IMR-90 (cell line): ENCODE results near the gene SEC23A. TPM values are rescaled to one million over a fixed set of nuclear protein-coding genes. Genes with fewer than 3 reads are reported as not detected.

Experiments
- ATAC-seq: fragments of 200-7000 bp; cut with Tn5 transposase; 2 replicates; pipeline ENCODE4 v1.9.1; 2020; ENCODE audit warnings: low read depth, mild to moderate bottlenecking, moderate library complexity
- BruUV-seq: library from RNA; stranded (reverse); fragments of 400-500 nt; replicated peaks from 2 replicates; lab custom pipeline; 2021; lab: Mats Ljungman, UMichigan
- CTCF ChIA-PET: fragments of 300-600 bp; formaldehyde crosslinking; extraction: SDS; loops from one replicate; lab custom pipeline; 2021; ENCODE audit warnings: antibody characterized with exemption; lab: Yijun Ruan, JAX
- POLR2A ChIA-PET: fragments of 300-600 bp; sonication (Branson Sonifier 250); formaldehyde crosslinking; loops from one replicate; lab custom pipeline; 2022; ENCODE audit warnings: antibody characterized with exemption; ENCODE audit not compliant: unreplicated experiment; lab: Charles Lee
- DNase-seq: peaks from one replicate; pipeline ENCODE4 v3.0.0; 2013
- H2AFZ ChIP-seq: replicated peaks from 2 replicates; pipeline ENCODE3; 2013; ENCODE audit warnings: low read length, mild to moderate bottlenecking; ENCODE audit not compliant: poor library complexity
- H2AK5ac ChIP-seq: 2 replicates; pipeline ENCODE4 v1.6.1; 2013; ENCODE audit warnings: low read depth, low read length, inconsistent platforms
- H2AK9ac ChIP-seq: replicated peaks from 2 replicates; pipeline ENCODE3; 2013; ENCODE audit warnings: mild to moderate bottlenecking, low read depth, low read length, moderate library complexity; ENCODE audit not compliant: poor library complexity
- H2BK120ac ChIP-seq: 2 replicates; pipeline ENCODE4 v1.6.1; 2013; ENCODE audit warnings: low read depth, low read length, inconsistent platforms
- H2BK15ac ChIP-seq: 3 replicates; pipeline ENCODE4 v1.6.1; 2013; ENCODE audit warnings: low read depth, low read length, inconsistent platforms
- H2BK20ac ChIP-seq: 2 replicates; pipeline ENCODE4 v1.6.1; 2013; ENCODE audit warnings: low read depth, mild to moderate bottlenecking, inconsistent platforms, low read length, moderate library complexity
- H2BK5ac ChIP-seq: 2 replicates; pipeline ENCODE4 v1.6.1; 2013; ENCODE audit warnings: mild to moderate bottlenecking, low read depth, low read length, inconsistent platforms; ENCODE audit not compliant: poor library complexity, severe bottlenecking
- H3K14ac ChIP-seq: replicated peaks from 2 replicates; pipeline ENCODE4 v1.6.1; 2013; ENCODE audit warnings: low read depth, low read length, inconsistent platforms
- H3K18ac ChIP-seq: 2 replicates; pipeline ENCODE4 v1.6.1; 2013; ENCODE audit warnings: low read depth, low read length, control low read depth
- H3K23ac ChIP-seq: 2 replicates; pipeline ENCODE4 v1.6.1; 2013; ENCODE audit warnings: low read depth, low read length, inconsistent platforms
- H3K27ac ChIP-seq: 2 replicates; pipeline ENCODE4 v1.5.1; 2013; ENCODE audit warnings: mild to moderate bottlenecking, control low read depth, low read length; ENCODE audit not compliant: insufficient read depth
- H3K27me3 ChIP-seq: 2 replicates; pipeline ENCODE4 v1.6.1; 2013; ENCODE audit warnings: low read length; ENCODE audit not compliant: control insufficient read depth, insufficient read depth
- H3K36me3 ChIP-seq: 2 replicates; pipeline ENCODE4 v1.6.1; 2013; ENCODE audit warnings: low read length, mixed read lengths; ENCODE audit not compliant: control insufficient read depth, insufficient read depth
- H3K4ac ChIP-seq: 2 replicates; pipeline ENCODE4 v1.6.1; 2013; ENCODE audit warnings: low read depth, low read length, inconsistent platforms
- H3K4me1 ChIP-seq: 2 replicates; pipeline ENCODE4 v1.6.1; 2013; ENCODE audit warnings: low read length, mixed read lengths; ENCODE audit not compliant: control insufficient read depth, insufficient read depth
- H3K4me2 ChIP-seq: 2 replicates; pipeline ENCODE4 v1.6.1; 2013; ENCODE audit warnings: low read depth, mild to moderate bottlenecking, control low read depth, low read length, moderate library complexity
- H3K4me3 ChIP-seq: 2 replicates; pipeline ENCODE4 v1.5.1; 2013; ENCODE audit warnings: low read depth, mild to moderate bottlenecking, control low read depth, low read length, moderate library complexity; ENCODE audit not compliant: insufficient read depth
- H3K56ac ChIP-seq: 2 replicates; pipeline ENCODE4 v1.6.1; 2013; ENCODE audit warnings: low read length, inconsistent platforms; ENCODE audit not compliant: insufficient read depth; ENCODE audit errors: extremely low read depth
- H3K79me1 ChIP-seq, 2 experiments: 2 replicates each; pipeline ENCODE4 v1.6.1; 2013; ENCODE audit warnings: low read length in 2 of 2, inconsistent platforms in 1 of 2, low read depth in 1 of 2
- H3K9ac ChIP-seq: 2 replicates; pipeline ENCODE4 v1.6.1; 2013; ENCODE audit warnings: low read depth, low read length, control low read depth
- H3K9me1 ChIP-seq: 2 replicates; pipeline ENCODE4 v1.6.1; 2013; ENCODE audit warnings: low read length, inconsistent platforms; ENCODE audit not compliant: insufficient read depth
- H3K9me3 ChIP-seq: 2 replicates; pipeline ENCODE4 v1.6.1; 2013; ENCODE audit warnings: low read length; ENCODE audit not compliant: control insufficient read depth, insufficient read depth
- H4K20me1 ChIP-seq: 2 replicates; pipeline ENCODE4 v1.6.1; 2013; ENCODE audit warnings: low read length, inconsistent platforms; ENCODE audit not compliant: insufficient read depth
- H4K5ac ChIP-seq: 2 replicates; pipeline ENCODE4 v1.6.1; 2013; ENCODE audit warnings: mild to moderate bottlenecking, low read depth, low read length, control low read depth
- H4K8ac ChIP-seq, 2 experiments: 2 replicates each; pipeline ENCODE4 v1.6.1; 2013; ENCODE audit warnings: low read depth in 2 of 2, low read length in 2 of 2, control low read depth in 1 of 2, inconsistent platforms in 1 of 2
- H4K91ac ChIP-seq: 2 replicates; pipeline ENCODE4 v1.6.1; 2013; ENCODE audit warnings: low read depth, low read length, inconsistent platforms; ENCODE audit not compliant: insufficient read depth
- BHLHE40 ChIP-seq: fragments of 150-350 bp; IDR thresholded peaks from 2 replicates; pipeline ENCODE4 v1.6.1; 2016; ENCODE audit warnings: mild to moderate bottlenecking, low read depth, low read length
- CEBPB ChIP-seq: IDR thresholded peaks from 2 replicates; pipeline ENCODE4 v1.6.1; 2012; ENCODE audit warnings: low read depth, low read length, improper control_type of control experiment
- CHD1 ChIP-seq: IDR thresholded peaks from 2 replicates; pipeline ENCODE4 v1.6.1; 2012; ENCODE audit warnings: low read depth, low read length, improper control_type of control experiment
- FOS ChIP-seq: fragments of 150-350 bp; IDR thresholded peaks from 2 replicates; pipeline ENCODE4 v1.6.1; 2016; ENCODE audit warnings: low read depth, low read length
- MAFK ChIP-seq: IDR thresholded peaks from 2 replicates; pipeline ENCODE4 v1.6.1; 2012; ENCODE audit warnings: low read depth, low read length, improper control_type of control experiment
- MAZ ChIP-seq: IDR thresholded peaks from 2 replicates; pipeline ENCODE4 v1.6.1; 2012; ENCODE audit warnings: low read depth, mild to moderate bottlenecking, low read length, improper control_type of control experiment, moderate library complexity, borderline replicate concordance
- POLR2A ChIP-seq: IDR thresholded peaks from 2 replicates; pipeline ENCODE4 v1.6.1; 2012; ENCODE audit warnings: mild to moderate bottlenecking, low read depth, low read length
- RCOR1 ChIP-seq: IDR thresholded peaks from 2 replicates; pipeline ENCODE4 v1.6.1; 2012; ENCODE audit warnings: mild to moderate bottlenecking, low read length, improper control_type of control experiment; ENCODE audit not compliant: insufficient replicate concordance
- SMC3 ChIP-seq: fragments of 150-350 bp; IDR thresholded peaks from 2 replicates; pipeline ENCODE4 v1.6.1; 2016; ENCODE audit warnings: low read depth, mild to moderate bottlenecking, antibody characterized with exemption, low read length, moderate library complexity
- WGBS, 2 experiments: methylation state at CpG; one replicate each; pipeline versions ENCODE4 v1.1.5 to v1.1.7; 2013; ENCODE audit warnings: missing lambda C conversion rate in 2 of 2; ENCODE audit not compliant: insufficient read length in 1 of 2; ENCODE audit errors: extremely low coverage in 2 of 2; 5-methylcytosine and 5-hydroxymethylcytosine counted together
- dilution Hi-C: fragments of 300-500 bp; cut with HindIII; formaldehyde crosslinking; loops from one replicate; pipeline ENCODE4 v1.14.3; 2018; ENCODE audit warnings: low sequenced_read_pairs; ENCODE audit not compliant: unreplicated experiment
- in situ Hi-C: fragments of 300-500 bp; cut with MboI; formaldehyde crosslinking; loops from 3 replicates; pipeline ENCODE4 v1.14.3; 2019; ENCODE audit warnings: low sequenced_read_pairs, inconsistent platforms, mixed read lengths
- intact Hi-C: fragments of 100-400 bp; cut with micrococcal nuclease; formaldehyde crosslinking; loops from 2 replicates; pipeline ENCODE4 v1.10.0; 2022
- polyA plus RNA-seq, 3 experiments: library from polyadenylated mRNA; depleted of rRNA; stranded (reverse); fragments of >200 nt; gene quantifications; 2 replicates each; pipeline ENCODE4 v1.2.3, GENCODE V29; 2012; ENCODE audit warnings: low replicate concordance in 1 of 3
- total RNA-seq: library from RNA; depleted of rRNA; stranded (reverse); fragments of >200 nt; gene quantifications from 2 replicates; pipeline ENCODE4 v1.2.3, GENCODE V29; 2012
- TF ChIP-seq, protein P1 (sequence below): fragments of 150-350 bp; IDR thresholded peaks from 2 replicates; pipeline ENCODE4 v1.6.1; 2017; ENCODE audit warnings: mild to moderate bottlenecking, antibody characterized with exemption, low read length, low read depth
- TF ChIP-seq, protein P2 (sequence below): fragments of 150-350 bp; IDR thresholded peaks from 2 replicates; pipeline ENCODE4 v1.6.1; 2016; ENCODE audit warnings: low read depth, mild to moderate bottlenecking, low read length, moderate library complexity, borderline replicate concordance

SEC23A gene
- total and polyA plus RNA-seq, 2 of the 4 experiments (the other 2 are of a cell fraction): 141 to 609 TPM

DNA sequence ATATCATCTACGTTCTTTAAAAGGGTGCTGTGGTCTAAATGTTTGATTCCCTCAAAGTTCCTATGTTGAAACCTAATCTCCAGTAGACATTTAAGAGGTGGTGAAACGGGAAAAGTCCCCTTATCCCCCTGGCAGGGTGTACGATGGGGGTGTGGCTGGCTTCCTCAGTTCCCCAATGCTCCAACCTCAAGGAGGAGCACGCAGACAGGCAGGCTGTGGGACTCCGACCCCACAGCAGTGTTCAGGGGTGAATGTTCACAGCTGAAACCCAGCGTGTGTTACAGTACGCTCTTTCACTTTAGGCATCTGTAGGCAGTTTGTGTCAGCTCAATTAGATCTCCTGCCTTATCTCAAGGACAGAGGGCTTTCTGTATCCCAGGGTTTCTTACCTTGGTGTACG lies 73.2 kb downstream of the SEC23A start:
- Histone ChIP-seq H3K23ac (no peak overlapping the region), H3K4me3 (no peak overlapping the region), H2AK9ac (no peak overlapping the region), H4K20me1 (no peaks in the 10 kb centered on the region), H2BK5ac (no peak overlapping the region), H3K4me2 (no peak overlapping the region), H4K8ac (no peak overlapping the region; a peak in 1 of 4 replicates), H3K27me3 (no peaks in the 10 kb centered on the region), H2AK5ac (no peak overlapping the region), H2BK15ac (no peak overlapping the region), H3K4me1 (no peaks in the 10 kb centered on the region), H3K79me1 (peaks cover 4 to 24% of the 10 kb centered on the region in 2 experiments; a peak in 2 of 4 replicates), H3K36me3 (peaks cover 24% of the 10 kb centered on the region), H3K56ac (no peak overlapping the region), H3K27ac (no peak overlapping the region), H4K91ac (no peak overlapping the region), H3K9me3 (no peaks in the 10 kb centered on the region), H2BK120ac (no peak overlapping the region), H3K9ac (no peak overlapping the region), H2BK20ac (no peak overlapping the region), H3K4ac (no peak overlapping the region), H3K14ac (no peak overlapping the region), H4K5ac (no peak overlapping the region), H3K9me1 (peaks cover 3% of the 10 kb centered on the region; the same call in 1 of the 2 replicates), H3K18ac (no peak overlapping the region), H2AFZ (no peak overlapping the region)
- intact Hi-C loops (no loop called here), in situ Hi-C loops (no loop called here), dilution Hi-C loops (no loop called here)
- no TSS peak for BruUV-seq
- ChIA-PET CTCF (no interaction called here), POLR2A (no interaction called here)
- 100% methylated on average over 2 of the region's 8 CpGs; no CpG with 5 or more reads in 1 of the 2 experiments for WGBS, 2 experiments
- DNase-seq: no peak
- no peak for ATAC-seq
- TF ChIP-seq CHD1 (no peak), FOS (no peak), POLR2A (no peak), CEBPB (no peak), SMC3 (no peak), BHLHE40 (no peak), RCOR1 (no peak), MAFK (no peak), MAZ (no peak)
- TF ChIP-seq, protein P1, sequence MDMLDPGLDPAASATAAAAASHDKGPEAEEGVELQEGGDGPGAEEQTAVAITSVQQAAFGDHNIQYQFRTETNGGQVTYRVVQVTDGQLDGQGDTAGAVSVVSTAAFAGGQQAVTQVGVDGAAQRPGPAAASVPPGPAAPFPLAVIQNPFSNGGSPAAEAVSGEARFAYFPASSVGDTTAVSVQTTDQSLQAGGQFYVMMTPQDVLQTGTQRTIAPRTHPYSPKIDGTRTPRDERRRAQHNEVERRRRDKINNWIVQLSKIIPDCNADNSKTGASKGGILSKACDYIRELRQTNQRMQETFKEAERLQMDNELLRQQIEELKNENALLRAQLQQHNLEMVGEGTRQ: no peak
- TF ChIP-seq, protein P2, sequence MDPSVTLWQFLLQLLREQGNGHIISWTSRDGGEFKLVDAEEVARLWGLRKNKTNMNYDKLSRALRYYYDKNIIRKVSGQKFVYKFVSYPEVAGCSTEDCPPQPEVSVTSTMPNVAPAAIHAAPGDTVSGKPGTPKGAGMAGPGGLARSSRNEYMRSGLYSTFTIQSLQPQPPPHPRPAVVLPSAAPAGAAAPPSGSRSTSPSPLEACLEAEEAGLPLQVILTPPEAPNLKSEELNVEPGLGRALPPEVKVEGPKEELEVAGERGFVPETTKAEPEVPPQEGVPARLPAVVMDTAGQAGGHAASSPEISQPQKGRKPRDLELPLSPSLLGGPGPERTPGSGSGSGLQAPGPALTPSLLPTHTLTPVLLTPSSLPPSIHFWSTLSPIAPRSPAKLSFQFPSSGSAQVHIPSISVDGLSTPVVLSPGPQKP: no peak
